ENCODE results near the gene UBAC2. TPM values are rescaled to one million over a fixed set of nuclear protein-coding genes. Genes with fewer than 3 reads are reported as not detected.

The UBAC2 gene
- total and polyA plus RNA-seq, 2 experiments from 2014 or later = 78.2 to 83.1 TPM

GRCh38 chr13:99282264-99283231 lies 81.9 kb downstream of the UBAC2 start:
- Histone ChIP-seq H3K4me3 (no peak overlapping the region), H3K79me2 (no peaks in the 10 kb centered on the region), H3K4me1 (ENCODE audit: insufficient read depth) (peaks cover 14% of the 10 kb centered on the region), H2AFZ (no peak overlapping the region), H3K9me3 (ENCODE audit: low read depth) (no peaks in the 10 kb centered on the region), H3K27me3 (no peaks in the 10 kb centered on the region), H3K36me3 (replicated peaks; ENCODE audit: insufficient read depth, low read depth) (no peaks in the 10 kb centered on the region), H3K9me2 (replicated peaks; ENCODE audit: insufficient read depth) (no peaks in the 10 kb centered on the region), H4K20me1 (ENCODE audit: insufficient read depth, poor library complexity, severe bottlenecking) (no peaks in the 10 kb centered on the region), H3K27ac (peak overlapping the region; percentile 4), H3K4me2 (no peak overlapping the region)
- no peak for DNase-seq (ENCODE audit: low spot score)
- WGBS (ENCODE audit: low lambda C conversion rate, missing lambda C conversion rate) = 68% methylated on average over 1 of the region's 1 CpG
- no peak for TF ChIP-seq EZH2phosphoT487 (IDR thresholded peaks at IDR 0.05; ENCODE audit: low read depth, severe bottlenecking, unreplicated experiment)
- no peak for TF ChIP-seq CTCF (IDR thresholded peaks at IDR 0.05; ENCODE audit: poor library complexity)
- TF ChIP-seq EZH2 (IDR thresholded peaks at IDR 0.05; ENCODE audit: borderline replicate concordance) = no peak

- Histone ChIP-seq H4K20me1 (ENCODE audit: insufficient read depth, poor library complexity, severe bottlenecking) (no peaks in the 10 kb centered on the region), H3K9me2 (replicated peaks; ENCODE audit: insufficient read depth) (no peaks in the 10 kb centered on the region), H2AFZ (no peak overlapping the region), H3K4me3 (no peak overlapping the region), H3K27ac (no peak overlapping the region), H3K79me2 (no peaks in the 10 kb centered on the region), H3K9me3 (ENCODE audit: low read depth) (no peaks in the 10 kb centered on the region), H3K27me3 (no peaks in the 10 kb centered on the region), H3K4me1 (ENCODE audit: insufficient read depth) (peaks cover 14% of the 10 kb centered on the region), H3K36me3 (replicated peaks; ENCODE audit: insufficient read depth, low read depth) (no peaks in the 10 kb centered on the region), H3K4me2 (no peak overlapping the region)
- DNase-seq (ENCODE audit: low spot score) = no peak
- 91% methylated on average over 10 of the region's 10 CpGs for WGBS (ENCODE audit: low lambda C conversion rate, missing lambda C conversion rate)
- TF ChIP-seq EZH2 (IDR thresholded peaks at IDR 0.05; ENCODE audit: borderline replicate concordance) (no peak), EZH2phosphoT487 (IDR thresholded peaks at IDR 0.05; ENCODE audit: low read depth, severe bottlenecking, unreplicated experiment) (no peak), CTCF (IDR thresholded peaks at IDR 0.05; ENCODE audit: poor library complexity) (no peak)
These were observed 85.0 kb downstream of the UBAC2 start for GRCh38 chr13:99285432-99286182.

DNA sequence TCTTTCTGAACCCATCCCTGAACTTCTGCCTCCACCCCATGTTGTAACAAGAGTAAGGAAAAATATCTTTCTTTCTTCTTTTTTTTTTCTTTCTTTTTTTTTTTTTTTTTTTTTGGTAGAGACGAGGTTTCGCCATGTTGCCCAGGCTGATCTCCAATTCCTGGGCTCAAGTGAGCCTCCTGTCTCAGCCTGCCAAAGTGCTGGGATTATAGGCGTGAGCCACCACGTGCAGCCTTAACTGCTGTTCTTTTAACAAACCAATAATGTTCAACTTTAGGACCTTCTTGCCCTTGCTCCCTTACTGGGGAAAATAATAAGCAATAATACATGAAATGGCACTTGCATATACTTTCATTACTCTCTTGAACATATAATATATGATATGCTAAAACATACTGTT lies 86.9 kb downstream of the UBAC2 start:
- no peak overlapping the region for H3K27ac ChIP-seq
- 71% methylated on average over 4 of the region's 4 CpGs for WGBS (ENCODE audit: low lambda C conversion rate, missing lambda C conversion rate)
- H3K4me2 ChIP-seq = no peak overlapping the region
- no peaks in the 10 kb centered on the region for H3K36me3 ChIP-seq (replicated peaks; ENCODE audit: insufficient read depth, low read depth)
- no peaks in the 10 kb centered on the region for H4K20me1 ChIP-seq (ENCODE audit: insufficient read depth, poor library complexity, severe bottlenecking)
- H3K9me3 ChIP-seq (ENCODE audit: low read depth) = no peaks in the 10 kb centered on the region
- no peak for DNase-seq (ENCODE audit: low spot score)
- no peaks in the 10 kb centered on the region for H3K79me2 ChIP-seq
- no peak overlapping the region for H2AFZ ChIP-seq
- H3K27me3 ChIP-seq = no peaks in the 10 kb centered on the region
- H3K4me1 ChIP-seq (ENCODE audit: insufficient read depth) = peaks cover 14% of the 10 kb centered on the region
- H3K9me2 ChIP-seq (replicated peaks; ENCODE audit: insufficient read depth) = no peaks in the 10 kb centered on the region
- H3K4me3 ChIP-seq = no peak overlapping the region
- TF ChIP-seq CTCF (IDR thresholded peaks at IDR 0.05; ENCODE audit: poor library complexity) (no peak), EZH2phosphoT487 (IDR thresholded peaks at IDR 0.05; ENCODE audit: low read depth, severe bottlenecking, unreplicated experiment) (no peak), EZH2 (IDR thresholded peaks at IDR 0.05; ENCODE audit: borderline replicate concordance) (no peak)

All from hepatocyte (in vitro differentiated cells).